GM12878 (cell line): ENCODE measurements around the gene ACTRT3. TPM values are rescaled to one million over a fixed set of nuclear protein-coding genes. Genes with fewer than 3 reads are reported as not detected.

Source experiments
- ATAC-seq: fragments of 200-7000 bp; cut with Tn5 transposase; 3 replicates; pipeline ENCODE4 v1.9.1; 2020; ENCODE audit warnings: mild to moderate bottlenecking, moderate library complexity
- BruUV-seq: library from RNA; stranded (reverse); fragments of 400-500 nt; replicated peaks from 2 replicates; lab custom pipeline; 2021; lab: Mats Ljungman, UMichigan
- CTCF ChIA-PET: fragments of 300-600 bp; sonication (Branson Sonifier 250); formaldehyde crosslinking; extraction: SDS; loops from one replicate; lab custom pipeline; 2021; ENCODE audit warnings: inconsistent platforms; lab: Yijun Ruan, JAX
- POLR2A ChIA-PET: fragments of 350-600 bp; formaldehyde crosslinking; extraction: SDS; loops from one replicate; lab custom pipeline; 2021; ENCODE audit warnings: inconsistent platforms; lab: Charles Lee
- RAD21 ChIA-PET: fragments of 300-600 bp; sonication (Branson Sonifier 250); formaldehyde crosslinking; loops from one replicate; lab custom pipeline; 2023; ENCODE audit warnings: antibody characterized with exemption; ENCODE audit not compliant: unreplicated experiment; lab: Charles Lee
- SMC1A ChIA-PET: fragments of 300-600 bp; sonication (Branson Sonifier 250); formaldehyde crosslinking; loops from one replicate; lab custom pipeline; 2023; ENCODE audit not compliant: unreplicated experiment, uncharacterized antibody; lab: Charles Lee
- DNase-seq: peaks from one replicate; pipeline ENCODE4 v3.0.0-alpha.2; 2011; ENCODE audit warnings: low read depth, low spot score
- FAIRE-seq: peaks from 3 replicates; lab custom pipeline; 2011; peaks lifted over from hg19 to GRCh38; lab: Jason Lieb, UNC
- H2AFZ ChIP-seq: 2 replicates; pipeline ENCODE4 v1.6.0; 2011; ENCODE audit warnings: low read depth, low read length, control low read depth; ENCODE audit not compliant: control insufficient read depth
- H3K27ac ChIP-seq: 2 replicates; pipeline ENCODE4 v1.5.1; 2011; ENCODE audit warnings: control low read depth; ENCODE audit not compliant: control insufficient read depth, insufficient read depth
- H3K27me3 ChIP-seq, 2 experiments: replicated peaks in 1 of 2; 2 replicates each; pipeline versions ENCODE4 v1.6.0 to v1.6.1; 2011; ENCODE audit warnings: low read length in 1 of 2; ENCODE audit not compliant: control insufficient read depth in 2 of 2, insufficient read depth in 2 of 2
- H3K36me3 ChIP-seq, 2 experiments: 2 replicates each; pipeline ENCODE4 v1.5.1; 2011; ENCODE audit warnings: low read length in 1 of 2; ENCODE audit not compliant: control insufficient read depth in 2 of 2, insufficient read depth in 2 of 2
- H3K4me1 ChIP-seq: 2 replicates; pipeline ENCODE4 v1.6.1; 2011; ENCODE audit warnings: mild to moderate bottlenecking, low read length, moderate library complexity, mixed read lengths; ENCODE audit not compliant: control insufficient read depth, insufficient read depth
- H3K4me2 ChIP-seq: 2 replicates; pipeline ENCODE4 v1.6.0; 2011; ENCODE audit warnings: control low read depth; ENCODE audit not compliant: control insufficient read depth, insufficient read depth
- H3K4me3 ChIP-seq: fragments of 200-600 bp; sonication (generic); 2 replicates; pipeline ENCODE4 v1.5.1; 2016
- H3K79me2 ChIP-seq: 2 replicates; pipeline ENCODE4 v1.6.0; 2011; ENCODE audit warnings: low read length; ENCODE audit not compliant: control insufficient read depth, insufficient read depth
- H3K9ac ChIP-seq: 2 replicates; pipeline ENCODE4 v1.8.0; 2011; ENCODE audit warnings: low read length, control low read depth, mixed read lengths; ENCODE audit not compliant: control insufficient read depth, insufficient read depth
- H3K9me3 ChIP-seq: replicated peaks from 3 replicates; pipeline ENCODE4 v1.5.1; 2011; ENCODE audit warnings: mild to moderate bottlenecking, low read length; ENCODE audit not compliant: control insufficient read depth, insufficient read depth
- H4K20me1 ChIP-seq: 2 replicates; pipeline ENCODE4 v1.6.0; 2011; ENCODE audit not compliant: control insufficient read depth, insufficient read depth
- ATF7 ChIP-seq: fragments of 450-650 bp; IDR thresholded peaks from 2 replicates; pipeline ENCODE4 v1.6.1; 2016; ENCODE audit warnings: low read depth, mild to moderate bottlenecking
- CHD4 ChIP-seq: fragments of 200-600 bp; sonication (generic); IDR thresholded peaks from 2 replicates; pipeline ENCODE4 v1.6.1; 2016; ENCODE audit warnings: mild to moderate bottlenecking
- ESRRA ChIP-seq: IDR thresholded peaks from 2 replicates; pipeline ENCODE4 v1.6.1; 2012; ENCODE audit warnings: mild to moderate bottlenecking, low read length, improper control_type of control experiment
- EZH2 ChIP-seq: IDR thresholded peaks from 2 replicates; pipeline ENCODE4 v1.6.1; 2012; ENCODE audit warnings: low read depth, mild to moderate bottlenecking, control low read depth, inconsistent platforms, low read length, borderline replicate concordance; ENCODE audit not compliant: control insufficient read depth
- GABPA ChIP-seq: IDR thresholded peaks from 2 replicates; pipeline ENCODE4 v1.6.1; 2014; ENCODE audit warnings: antibody characterized with exemption, low read depth, mild to moderate bottlenecking, inconsistent platforms
- GATAD2B ChIP-seq: fragments of 450-650 bp; conservative IDR thresholded peaks from 2 replicates; pipeline ENCODE4 v1.6.1; 2017; ENCODE audit warnings: low read depth, mild to moderate bottlenecking, moderate library complexity
- HDAC2 ChIP-seq: fragments of 200-600 bp; sonication (generic); IDR thresholded peaks from 2 replicates; pipeline ENCODE4 v1.6.1; 2017
- LARP7 ChIP-seq: fragments of 450-650 bp; IDR thresholded peaks from 2 replicates; pipeline ENCODE4 v1.6.1; 2017; ENCODE audit warnings: mild to moderate bottlenecking
- MEF2B ChIP-seq: fragments of 450-650 bp; IDR thresholded peaks from 2 replicates; pipeline ENCODE4 v1.6.1; 2018; ENCODE audit warnings: mild to moderate bottlenecking, moderate library complexity; ENCODE audit not compliant: partially characterized antibody, poor library complexity, severe bottlenecking
- MTA2 ChIP-seq: fragments of 450-650 bp; IDR thresholded peaks from 2 replicates; pipeline ENCODE4 v1.6.1; 2016; ENCODE audit warnings: low read depth, mild to moderate bottlenecking, moderate library complexity
- MYB ChIP-seq: fragments of 150-350 bp; IDR thresholded peaks from 2 replicates; pipeline ENCODE4 v1.6.1; 2014; ENCODE audit warnings: mild to moderate bottlenecking, low read depth, low read length, borderline replicate concordance
- NBN ChIP-seq: fragments of 450-650 bp; IDR thresholded peaks from 2 replicates; pipeline ENCODE4 v1.6.1; 2016
- NFIC ChIP-seq: IDR thresholded peaks from 2 replicates; pipeline ENCODE4 v1.6.1; 2012; ENCODE audit warnings: low read depth, mild to moderate bottlenecking, inconsistent platforms, low read length, moderate library complexity
- NR2C1 ChIP-seq: fragments of 450-650 bp; IDR thresholded peaks from 2 replicates; pipeline ENCODE4 v1.6.1; 2017; ENCODE audit warnings: antibody characterized with exemption, mild to moderate bottlenecking, moderate library complexity
- NR2F1 ChIP-seq: fragments of 450-650 bp; conservative IDR thresholded peaks from 2 replicates; pipeline ENCODE4 v1.6.1; 2017; ENCODE audit warnings: mild to moderate bottlenecking
- SPI1 ChIP-seq: IDR thresholded peaks from 2 replicates; pipeline ENCODE4 v1.6.1; 2011; ENCODE audit warnings: low read depth, mild to moderate bottlenecking, low read length, moderate library complexity, borderline replicate concordance; ENCODE audit not compliant: insufficient read depth
- SREBF1 ChIP-seq: IDR thresholded peaks from 2 replicates; pipeline ENCODE4 v1.6.1; 2012; ENCODE audit warnings: mild to moderate bottlenecking, low read length
- SUPT20H ChIP-seq: IDR thresholded peaks from 2 replicates; pipeline ENCODE4 v1.6.1; 2011; ENCODE audit warnings: low read depth, mild to moderate bottlenecking, low read length, moderate library complexity, borderline replicate concordance; ENCODE audit not compliant: control insufficient read depth
- TAF1 ChIP-seq: IDR thresholded peaks from 2 replicates; pipeline ENCODE4 v1.6.1; 2011; ENCODE audit warnings: mild to moderate bottlenecking, low read depth, low read length, borderline replicate concordance
- TCF7 ChIP-seq: IDR thresholded peaks from 2 replicates; pipeline ENCODE4 v1.6.1; 2014; ENCODE audit warnings: antibody characterized with exemption, borderline replicate concordance
- WGBS: methylation state at CpG from one replicate; pipeline ENCODE4 v1.1.6; 2016; ENCODE audit warnings: low lambda C conversion rate; ENCODE audit not compliant: insufficient replicate concordance, insufficient coverage; ENCODE audit errors: missing lambda C conversion rate; 5-methylcytosine and 5-hydroxymethylcytosine counted together
- in situ Hi-C: fragments of 300-500 bp; cut with MboI; formaldehyde crosslinking; loops from 9 replicates; pipeline ENCODE4 v1.14.3; 2018; ENCODE audit warnings: mixed read lengths
- intact Hi-C: fragments of 100-400 bp; cut with micrococcal nuclease; formaldehyde crosslinking; loops from one replicate; pipeline ENCODE4 v1.14.2; 2022; ENCODE audit not compliant: unreplicated experiment
- polyA plus RNA-seq, 11 experiments: library from polyadenylated mRNA; depleted of rRNA in 4 of 11; unstranded in 6 of 11; stranded (reverse) in 5 of 11; fragments of >200 nt; fragmentation: Nextera tagmentation in 4 of 11; fragmentation: Illumina TruSeq in 1 of 11; extraction: Ambion mirVana in 4 of 11; extraction: Trizol in 1 of 11; gene quantifications; 1 replicate in 1 of 11; 2 replicates in 10 of 11; pipeline versions ENCODE4 v1.2.1 to v1.2.3, GENCODE V29; 2011 to 2016; ENCODE audit warnings: inconsistent platforms in 2 of 11, missing spikeins in 2 of 11, low read depth in 1 of 11
- total RNA-seq, 4 experiments: library from RNA; depleted of rRNA in 3 of 4; stranded (reverse); fragments of >200 nt in 3 of 4; fragmentation: Illumina TruSeq in 1 of 4; extraction: Trizol in 1 of 4; gene quantifications; 2 replicates each; pipeline versions ENCODE4 v1.2.1 to v1.2.3, GENCODE V29; 2013 to 2021
- TF ChIP-seq, protein P1 (sequence below): fragments of 450-650 bp; IDR thresholded peaks from 2 replicates; pipeline ENCODE4 v1.6.1; 2017; ENCODE audit warnings: mild to moderate bottlenecking, moderate library complexity
- TF ChIP-seq, protein P2 (sequence below): fragments of 450-650 bp; IDR thresholded peaks from 2 replicates; pipeline ENCODE4 v1.6.1; 2016; ENCODE audit warnings: mild to moderate bottlenecking

ACTRT3 gene
- total and polyA plus RNA-seq, 10 of the 15 experiments (the other 5 are each of a cell fraction or from before 2014, with no cell fraction given), result 0.02 to 0.58 (median 0.11) TPM; not detected in 1

DNA sequence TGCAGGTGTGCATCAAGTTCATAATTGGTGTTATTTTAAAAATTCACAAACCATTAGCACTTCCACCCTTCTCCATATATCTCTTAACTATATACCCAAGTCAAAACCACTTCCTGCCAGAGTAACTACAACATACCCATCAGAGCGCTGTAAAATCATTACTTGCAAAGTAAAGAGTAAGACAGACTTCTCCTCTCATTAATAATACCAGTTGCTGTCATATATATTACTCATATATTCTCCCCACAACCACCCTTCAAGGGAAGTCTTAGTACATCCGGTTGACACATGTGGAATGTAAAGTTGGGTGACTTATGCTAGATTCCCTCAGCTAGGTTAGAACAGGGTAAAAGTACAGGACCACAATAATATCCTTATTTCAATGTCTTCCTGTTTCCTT, 10.1 kb downstream of the ACTRT3 start:
- no TSS peak for BruUV-seq
- Histone ChIP-seq H3K4me2 (no peak overlapping the region), H3K4me3 (no peak overlapping the region), H2AFZ (no peak overlapping the region), H3K36me3 (no peaks in the 10 kb centered on the region), H3K9me3 (no peaks in the 10 kb centered on the region), H3K79me2 (no peaks in the 10 kb centered on the region), H3K27me3 (0 out of 4 replicates have a peak, but pooled peaks cover 0 to 2% of the 10 kb centered on the region in 2 experiments), H3K27ac (no peak overlapping the region), H3K9ac (no peak overlapping the region), H4K20me1 (no peaks in the 10 kb centered on the region), H3K4me1 (0 out of 2 replicates have a peak, but pooled peaks cover 3% of the 10 kb centered on the region)
- intact Hi-C loops, result no loop called here
- 34% methylated on average over 2 of the region's 2 CpGs for WGBS
- POLR2A ChIA-PET, result interaction anchor here (0.6 kb wide), 1 partner anchor 10 kb away, joined by 4 read pairs; no protein-coding TSS in a partner anchor
- RAD21 ChIA-PET, result interaction anchor here (0.8 kb wide), 1 partner anchor 10 kb away, joined by 3 read pairs; the partner anchor contains the start of gene ACTRT3
- DNase-seq, result no peak
- SMC1A ChIA-PET, result interaction anchor here (1.0 to 1.7 kb wide), 4 partner anchors 15 to 327 kb away, joined by 3 to 5 read pairs (median 3); no protein-coding TSS in a partner anchor
- in situ Hi-C loops, result no loop called here
- CTCF ChIA-PET, result interaction anchor here (0.6 kb wide), 1 partner anchor 277 kb away, joined by 3 read pairs; no protein-coding TSS in a partner anchor
- FAIRE-seq, result peak; percentile 41
- peak; percentile 49 for ATAC-seq
- no peak for TF ChIP-seq TCF7
- no peak for TF ChIP-seq EZH2
- no peak for TF ChIP-seq NR2F1
- peak; percentile 49; the same call in 1 of the 2 replicates for TF ChIP-seq GABPA
- no peak for TF ChIP-seq NR2C1
- TF ChIP-seq GATAD2B, result no peak
- TF ChIP-seq, protein P1, sequence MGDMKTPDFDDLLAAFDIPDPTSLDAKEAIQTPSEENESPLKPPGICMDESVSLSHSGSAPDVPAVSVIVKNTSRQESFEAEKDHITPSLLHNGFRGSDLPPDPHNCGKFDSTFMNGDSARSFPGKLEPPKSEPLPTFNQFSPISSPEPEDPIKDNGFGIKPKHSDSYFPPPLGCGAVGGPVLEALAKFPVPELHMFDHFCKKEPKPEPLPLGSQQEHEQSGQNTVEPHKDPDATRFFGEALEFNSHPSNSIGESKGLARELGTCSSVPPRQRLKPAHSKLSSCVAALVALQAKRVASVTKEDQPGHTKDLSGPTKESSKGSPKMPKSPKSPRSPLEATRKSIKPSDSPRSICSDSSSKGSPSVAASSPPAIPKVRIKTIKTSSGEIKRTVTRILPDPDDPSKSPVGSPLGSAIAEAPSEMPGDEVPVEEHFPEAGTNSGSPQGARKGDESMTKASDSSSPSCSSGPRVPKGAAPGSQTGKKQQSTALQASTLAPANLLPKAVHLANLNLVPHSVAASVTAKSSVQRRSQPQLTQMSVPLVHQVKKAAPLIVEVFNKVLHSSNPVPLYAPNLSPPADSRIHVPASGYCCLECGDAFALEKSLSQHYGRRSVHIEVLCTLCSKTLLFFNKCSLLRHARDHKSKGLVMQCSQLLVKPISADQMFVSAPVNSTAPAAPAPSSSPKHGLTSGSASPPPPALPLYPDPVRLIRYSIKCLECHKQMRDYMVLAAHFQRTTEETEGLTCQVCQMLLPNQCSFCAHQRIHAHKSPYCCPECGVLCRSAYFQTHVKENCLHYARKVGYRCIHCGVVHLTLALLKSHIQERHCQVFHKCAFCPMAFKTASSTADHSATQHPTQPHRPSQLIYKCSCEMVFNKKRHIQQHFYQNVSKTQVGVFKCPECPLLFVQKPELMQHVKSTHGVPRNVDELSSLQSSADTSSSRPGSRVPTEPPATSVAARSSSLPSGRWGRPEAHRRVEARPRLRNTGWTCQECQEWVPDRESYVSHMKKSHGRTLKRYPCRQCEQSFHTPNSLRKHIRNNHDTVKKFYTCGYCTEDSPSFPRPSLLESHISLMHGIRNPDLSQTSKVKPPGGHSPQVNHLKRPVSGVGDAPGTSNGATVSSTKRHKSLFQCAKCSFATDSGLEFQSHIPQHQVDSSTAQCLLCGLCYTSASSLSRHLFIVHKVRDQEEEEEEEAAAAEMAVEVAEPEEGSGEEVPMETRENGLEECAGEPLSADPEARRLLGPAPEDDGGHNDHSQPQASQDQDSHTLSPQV, result no peak
- no peak for TF ChIP-seq LARP7
- TF ChIP-seq TAF1, result no peak
- no peak for TF ChIP-seq HDAC2
- no peak for TF ChIP-seq CHD4
- no peak for TF ChIP-seq NBN
- TF ChIP-seq NFIC, result no peak; the same call in 1 of the 2 replicates
- TF ChIP-seq, protein P2, sequence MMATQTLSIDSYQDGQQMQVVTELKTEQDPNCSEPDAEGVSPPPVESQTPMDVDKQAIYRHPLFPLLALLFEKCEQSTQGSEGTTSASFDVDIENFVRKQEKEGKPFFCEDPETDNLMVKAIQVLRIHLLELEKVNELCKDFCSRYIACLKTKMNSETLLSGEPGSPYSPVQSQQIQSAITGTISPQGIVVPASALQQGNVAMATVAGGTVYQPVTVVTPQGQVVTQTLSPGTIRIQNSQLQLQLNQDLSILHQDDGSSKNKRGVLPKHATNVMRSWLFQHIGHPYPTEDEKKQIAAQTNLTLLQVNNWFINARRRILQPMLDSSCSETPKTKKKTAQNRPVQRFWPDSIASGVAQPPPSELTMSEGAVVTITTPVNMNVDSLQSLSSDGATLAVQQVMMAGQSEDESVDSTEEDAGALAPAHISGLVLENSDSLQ, result peak; percentile 31; the same call in 1 of the 2 replicates
- TF ChIP-seq MTA2, result peak; percentile 75
- no peak for TF ChIP-seq ESRRA
- TF ChIP-seq SPI1, result no peak
- TF ChIP-seq SREBF1, result no peak
- TF ChIP-seq ATF7, result peak; percentile 53; the same call in 1 of the 2 replicates
- no peak for TF ChIP-seq SUPT20H
- no peak for TF ChIP-seq MEF2B
- no peak for TF ChIP-seq MYB
